B cell (primary cell): ENCODE measurements around the gene RAP1GAP2. TPM values are rescaled to one million over a fixed set of nuclear protein-coding genes. Genes with fewer than 3 reads are reported as not detected.

ENCODE experiments used
- ATAC-seq: fragments of 200-7000 bp; cut with Tn5 transposase; one replicate; pipeline ENCODE4 v1.10.0; 2021; ENCODE audit warnings: low read depth, mild to moderate bottlenecking, moderate number of reproducible peaks, moderate library complexity
- CTCF ChIA-PET: fragments of 350-600 bp; sonication (Branson Sonifier 250); formaldehyde crosslinking; loops from one replicate; lab custom pipeline; 2021; ENCODE audit warnings: antibody characterized with exemption, inconsistent platforms; lab: Charles Lee
- POLR2A ChIA-PET: fragments of 350-600 bp; sonication (Branson Sonifier 250); formaldehyde crosslinking; loops from one replicate; lab custom pipeline; 2021; ENCODE audit warnings: antibody characterized with exemption; lab: Charles Lee
- DNase-seq: peaks from one replicate; pipeline ENCODE4 v3.0.0; 2013
- H2AFZ ChIP-seq: 2 replicates; pipeline ENCODE4 v1.6.1; 2012; ENCODE audit warnings: mild to moderate bottlenecking, low read depth, low read length; ENCODE audit not compliant: insufficient read depth, poor library complexity, severe bottlenecking
- H3K27ac ChIP-seq, 2 donors: 1 replicate in 1 of 2; 2 replicates in 1 of 2; pipeline ENCODE4 v1.5.1; 2012 to 2013; ENCODE audit warnings: low read length in 2 of 2, mild to moderate bottlenecking in 2 of 2, moderate library complexity in 1 of 2
- H3K27me3 ChIP-seq, 4 experiments: fragments of 200-600 bp in 1 of 4; sonication (generic) in 1 of 4; replicated peaks in 1 of 4; 1 replicate in 2 of 4; 2 replicates in 2 of 4; pipeline versions ENCODE4 v1.6.1 to v1.7.0; 2013 to 2016; ENCODE audit warnings: low read length in 3 of 4, mild to moderate bottlenecking in 2 of 4, mixed read lengths in 1 of 4, moderate library complexity in 1 of 4; ENCODE audit not compliant: insufficient read depth in 4 of 4, control insufficient read depth in 3 of 4; ENCODE audit errors: control extremely low read depth in 1 of 4
- H3K36me3 ChIP-seq, 2 experiments: replicated peaks in 1 of 2; 1 replicate in 1 of 2; 2 replicates in 1 of 2; pipeline versions ENCODE4 v1.6.1 to v1.7.1; 2013; ENCODE audit warnings: low read length in 1 of 2; ENCODE audit not compliant: insufficient read depth in 2 of 2, control insufficient read depth in 1 of 2; ENCODE audit errors: control extremely low read depth in 1 of 2, extremely low read depth in 1 of 2
- H3K4me1 ChIP-seq, 2 donors: fragments of 200-600 bp in 1 of 2; sonication (generic) in 1 of 2; 1 replicate in 1 of 2; 2 replicates in 1 of 2; pipeline versions ENCODE4 v1.5.1 to v1.6.1; 2013 to 2017; ENCODE audit warnings: low read length in 2 of 2; ENCODE audit not compliant: control insufficient read depth in 2 of 2, insufficient read depth in 2 of 2
- H3K4me2 ChIP-seq: replicated peaks from 2 replicates; pipeline ENCODE3; 2012; ENCODE audit warnings: mild to moderate bottlenecking, low read depth, low read length; ENCODE audit not compliant: poor library complexity, severe bottlenecking
- H3K4me3 ChIP-seq, 5 experiments: fragments of 200-600 bp in 1 of 5; sonication (generic) in 1 of 5; 1 replicate in 3 of 5; 2 replicates in 2 of 5; pipeline versions ENCODE4 v1.5.1 to v1.7.0; 2011 to 2016; ENCODE audit warnings: low read length in 4 of 5, mild to moderate bottlenecking in 4 of 5, low read depth in 2 of 5, control low read depth in 1 of 5, moderate library complexity in 1 of 5; ENCODE audit not compliant: insufficient read depth in 1 of 5; ENCODE audit errors: control extremely low read depth in 1 of 5, extremely low read depth in 1 of 5
- H3K79me2 ChIP-seq: fragments of 200-600 bp; sonication (generic); one replicate; pipeline ENCODE4 v1.6.0; 2016; ENCODE audit warnings: low read length; ENCODE audit not compliant: control insufficient read depth, insufficient read depth
- H3K9ac ChIP-seq: fragments of 200-600 bp; sonication (generic); 2 replicates; pipeline ENCODE4 v1.6.1; 2017; ENCODE audit warnings: mild to moderate bottlenecking, low read length, moderate library complexity
- H3K9me3 ChIP-seq, 3 donors: one replicate each; pipeline versions ENCODE4 v1.6.1 to v1.7.1; 2013; ENCODE audit warnings: low read length in 2 of 3; ENCODE audit not compliant: control insufficient read depth in 2 of 3, insufficient read depth in 1 of 3; ENCODE audit errors: control extremely low read depth in 1 of 3
- H4K20me1 ChIP-seq: 2 replicates; pipeline ENCODE4 v1.6.0; 2012; ENCODE audit warnings: mild to moderate bottlenecking, low read length; ENCODE audit not compliant: insufficient read depth, control insufficient read depth, poor library complexity, severe bottlenecking
- H3K27ac Mint-ChIP-seq: one replicate; pipeline ENCODE4 v1.8.0; 2021; ENCODE audit warnings: mixed read lengths
- H3K27me3 Mint-ChIP-seq: one replicate; pipeline ENCODE4 v1.8.0; 2021; ENCODE audit warnings: mixed read lengths
- H3K4me1 Mint-ChIP-seq: one replicate; pipeline ENCODE4 v1.8.0; 2021; ENCODE audit warnings: mixed read lengths
- H3K4me3 Mint-ChIP-seq: one replicate; pipeline ENCODE4 v1.8.0; 2021; ENCODE audit warnings: mixed read lengths
- H3K9me3 Mint-ChIP-seq: one replicate; pipeline ENCODE4 v1.8.0; 2022; ENCODE audit warnings: mixed read lengths; ENCODE audit not compliant: insufficient read depth
- CTCF ChIP-seq: fragments of 200-600 bp; IDR thresholded peaks from one replicate; pipeline ENCODE4 v1.8.0; 2022; ENCODE audit warnings: antibody characterized with exemption, mild to moderate bottlenecking
- EZH2 ChIP-seq: IDR thresholded peaks from 2 replicates; pipeline ENCODE4 v1.6.1; 2012; ENCODE audit warnings: borderline replicate concordance, low read depth, mild to moderate bottlenecking, moderate library complexity, low read length; ENCODE audit not compliant: insufficient read depth, poor library complexity, severe bottlenecking
- WGBS: methylation state at CpG from one replicate; pipeline ENCODE4 v1.1.5; 2013; ENCODE audit warnings: missing lambda C conversion rate; ENCODE audit not compliant: insufficient coverage; 5-methylcytosine and 5-hydroxymethylcytosine counted together
- intact Hi-C: fragments of 100-400 bp; cut with micrococcal nuclease; formaldehyde crosslinking; loops from one replicate; pipeline ENCODE4 v1.10.0; 2022
- polyA plus RNA-seq: library from polyadenylated mRNA; depleted of rRNA; stranded (reverse); fragments of >200 nt; gene quantifications from 2 replicates; pipeline ENCODE4 v1.2.3, GENCODE V29; 2012
- total RNA-seq, 2 donors: library from RNA; stranded (reverse); fragments of 120-200 nt in 1 of 2; gene quantifications; 1 replicate in 1 of 2; 2 replicates in 1 of 2; pipeline versions ENCODE4 v1.2.3 to v1.2.4, GENCODE V29; 2013 to 2022

The RAP1GAP2 gene
- total and polyA plus RNA-seq, 2 donors (not counting 1 experiment from before 2014, with no cell fraction given), result 14.9 to 16.4 TPM

- intact Hi-C loops, result no loop called here
- H3K27ac Mint-ChIP-seq, result no peak overlapping the region
- H3K27me3 ChIP-seq, result no peaks in the 10 kb centered on the region
- H3K79me2 ChIP-seq, result no peaks in the 10 kb centered on the region
- peaks cover 9% of the 10 kb centered on the region for H4K20me1 ChIP-seq
- H3K27ac ChIP-seq, result no peak overlapping the region
- ChIA-PET POLR2A (no interaction called here), CTCF (no interaction called here)
- H2AFZ ChIP-seq, result no peak overlapping the region
- no peaks in the 10 kb centered on the region for H3K4me1 ChIP-seq
- H3K4me3 Mint-ChIP-seq, result no peak overlapping the region
- H3K36me3 ChIP-seq, result peaks cover 1 to 18% of the 10 kb centered on the region in 2 experiments
- no peaks in the 10 kb centered on the region for H3K4me1 Mint-ChIP-seq
- no peaks in the 10 kb centered on the region for H3K9me3 ChIP-seq
- 94% methylated on average over 13 of the region's 14 CpGs for WGBS
- no peak for TF ChIP-seq CTCF
- TF ChIP-seq EZH2, result no peak
- no peak overlapping the region for H3K9ac ChIP-seq
- no peak for DNase-seq
- no peak overlapping the region for H3K4me2 ChIP-seq
- no peaks in the 10 kb centered on the region for H3K27me3 Mint-ChIP-seq
- no peak for ATAC-seq
- no peaks in the 10 kb centered on the region for H3K9me3 Mint-ChIP-seq
- H3K4me3 ChIP-seq, result no peak overlapping the region
Measured at GRCh38 chr17:2962729-2963128, 166.5 kb downstream of the RAP1GAP2 start.

- ChIA-PET CTCF (no interaction called here), POLR2A (no interaction called here)
- Histone ChIP-seq H4K20me1 (peaks cover 9% of the 10 kb centered on the region), H3K36me3 (peaks cover 1 to 21% of the 10 kb centered on the region in 2 experiments), H3K4me3 (no peak overlapping the region), H3K27me3 (no peaks in the 10 kb centered on the region), H3K79me2 (no peaks in the 10 kb centered on the region), H2AFZ (no peak overlapping the region), H3K27ac (no peak overlapping the region), H3K9ac (no peak overlapping the region), H3K4me1 (no peaks in the 10 kb centered on the region), H3K9me3 (no peaks in the 10 kb centered on the region), H3K4me2 (no peak overlapping the region)
- H3K4me1 Mint-ChIP-seq, result no peaks in the 10 kb centered on the region
- H3K27me3 Mint-ChIP-seq, result no peaks in the 10 kb centered on the region
- no peaks in the 10 kb centered on the region for H3K9me3 Mint-ChIP-seq
- TF ChIP-seq EZH2, result no peak
- TF ChIP-seq CTCF, result no peak
- intact Hi-C loops, result no loop called here
- H3K4me3 Mint-ChIP-seq, result no peak overlapping the region
- ATAC-seq (no peak), DNase-seq (no peak)
- H3K27ac Mint-ChIP-seq, result no peak overlapping the region
- 93% methylated on average over 12 of the region's 21 CpGs for WGBS
Measured at GRCh38 chr17:2963332-2964027, 167.2 kb downstream of the RAP1GAP2 start.
